HAP-1 (cell line): ENCODE data around the gene EPB41.
A peak's percentile ranks its signal among the peaks of the same experiment; 100 is the strongest.
"Not testable (repeated sequence)": the region's sequence is repeated elsewhere in the genome, so short reads cannot be mapped to it uniquely, and the experiment has no call there.

Experiments
- DNase-seq, 2 experiments: peaks; one replicate each; pipeline ENCODE4 v3.0.0-alpha.2; 2016 to 2020; ENCODE audit warnings: low spot score in 2 of 2
- H3K27me3 ChIP-seq: fragments of 250-450 bp; sonication (Bioruptor Pico); 2 replicates; pipeline ENCODE4 v1.5.1; 2020; ENCODE audit warnings: low read depth, mild to moderate bottlenecking, moderate library complexity
- H3K36me3 ChIP-seq: fragments of 250-450 bp; sonication (Bioruptor Pico); replicated peaks from 2 replicates; pipeline ENCODE4 v1.5.1; 2020; ENCODE audit warnings: mild to moderate bottlenecking
- H3K4me1 ChIP-seq: fragments of 250-450 bp; sonication (Bioruptor Pico); 2 replicates; pipeline ENCODE4 v1.5.1; 2020; ENCODE audit warnings: mild to moderate bottlenecking
- H3K4me3 ChIP-seq: fragments of 250-450 bp; sonication (Bioruptor Pico); 2 replicates; pipeline ENCODE4 v1.5.1; 2020; ENCODE audit warnings: mild to moderate bottlenecking, moderate library complexity
- H3K9me3 ChIP-seq: fragments of 250-450 bp; sonication (Bioruptor Pico); 2 replicates; pipeline ENCODE4 v1.5.1; 2020; ENCODE audit warnings: mild to moderate bottlenecking, moderate library complexity
- in situ Hi-C: fragments of 300-500 bp; cut with MboI; formaldehyde crosslinking; loops from 3 replicates; pipeline ENCODE4 v1.14.3; 2020; ENCODE audit warnings: low sequenced_read_pairs, inconsistent platforms, mixed read lengths

EPB41 gene

GRCh38 chr1:29123887-29124365, 209.6 kb downstream of the EPB41 start, which contains the start of gene TMEM200B:
Gene TMEM200B (minus strand): TSS chr1:29123903. CDS start chr1:29121828, 2,075 bp downstream.
- peak within 1 kb of the TSS; percentile 52 for H3K4me3 ChIP-seq
- no peaks in the 10 kb centered on the region for H3K36me3 ChIP-seq
- in situ Hi-C loops: no loop called here

GRCh38 chr1:29124366-29125236, 210.2 kb downstream of the EPB41 start:
- in situ Hi-C loops: no loop called here
- peaks cover 2% of the 10 kb centered on the region; the same call in 1 of the 2 replicates for H3K4me1 ChIP-seq
- peak overlapping the region; percentile 52 for H3K4me3 ChIP-seq
- DNase-seq: peak; percentile 58 to 86
- no peaks in the 10 kb centered on the region for H3K27me3 ChIP-seq
- no peaks in the 10 kb centered on the region for H3K9me3 ChIP-seq
- no peaks in the 10 kb centered on the region for H3K36me3 ChIP-seq

More at GRCh38 chr1:29123887-29124365, 209.6 kb downstream of the EPB41 start, which contains the start of gene TMEM200B:
- Histone ChIP-seq H3K27me3 (no peaks in the 10 kb centered on the region), H3K4me1 (peaks cover 2% of the 10 kb centered on the region; the same call in 1 of the 2 replicates), H3K9me3 (no peaks in the 10 kb centered on the region)
- DNase-seq: peak; percentile 23 to 64

DNA sequence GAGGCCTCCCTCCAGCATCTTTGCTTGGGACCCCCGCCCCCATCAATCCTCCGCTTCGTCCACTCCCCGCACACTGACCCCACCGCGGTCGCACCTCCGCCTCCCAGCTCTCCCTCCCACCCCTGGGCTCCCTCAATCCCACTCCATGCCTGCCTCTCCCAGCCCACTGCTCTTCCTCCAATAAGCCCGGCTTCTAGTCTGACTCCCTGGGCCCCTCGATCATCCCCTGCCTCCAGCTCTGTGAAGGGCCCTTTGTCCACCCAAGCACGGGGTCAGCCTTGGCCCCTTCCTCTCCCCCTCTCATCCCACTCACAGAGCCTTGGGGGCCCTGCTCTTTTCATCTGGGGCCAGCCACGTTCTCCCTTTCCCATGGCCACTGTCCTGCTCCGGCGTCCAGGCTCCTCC, 210.9 kb downstream of the EPB41 start:
- H3K36me3 ChIP-seq: no peaks in the 10 kb centered on the region
- in situ Hi-C loops: no loop called here
- H3K4me3 ChIP-seq: peak overlapping the region; percentile 52
- no peaks in the 10 kb centered on the region for H3K27me3 ChIP-seq
- H3K4me1 ChIP-seq: peaks cover 2% of the 10 kb centered on the region; the same call in 1 of the 2 replicates
- no peak for DNase-seq
- no peaks in the 10 kb centered on the region for H3K9me3 ChIP-seq

DNA sequence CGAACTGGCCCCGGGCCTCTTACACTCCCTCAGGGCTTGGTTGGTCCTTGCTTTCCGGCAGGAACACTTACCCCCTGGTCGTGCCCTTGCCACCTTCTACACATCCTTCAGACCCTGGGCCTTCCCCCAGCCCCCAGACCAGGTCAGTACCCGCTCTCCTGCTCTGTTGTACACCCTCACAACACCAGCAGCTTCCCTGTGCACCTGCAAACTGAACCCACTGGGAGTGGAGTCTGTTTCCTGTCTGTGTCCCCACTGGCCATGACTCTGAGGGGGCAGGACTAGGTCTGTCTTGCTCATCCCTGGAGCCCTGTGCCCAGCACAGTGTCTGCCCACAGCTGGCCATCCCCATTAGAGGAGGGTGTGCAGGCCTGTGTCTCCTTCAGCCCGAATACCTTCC, 211.4 kb downstream of the EPB41 start:
- DNase-seq: no peak
- no peaks in the 10 kb centered on the region for H3K27me3 ChIP-seq
- no peaks in the 10 kb centered on the region for H3K36me3 ChIP-seq
- no peak overlapping the region for H3K4me3 ChIP-seq
- peaks cover 2% of the 10 kb centered on the region; the same call in 1 of the 2 replicates for H3K4me1 ChIP-seq
- H3K9me3 ChIP-seq: no peaks in the 10 kb centered on the region
- in situ Hi-C loops: no loop called here

- Histone ChIP-seq H3K4me1 (peaks cover 2% of the 10 kb centered on the region; the same call in 1 of the 2 replicates), H3K36me3 (no peaks in the 10 kb centered on the region), H3K4me3 (no peak overlapping the region), H3K9me3 (no peaks in the 10 kb centered on the region), H3K27me3 (no peaks in the 10 kb centered on the region)
- in situ Hi-C loops: no loop called here
- DNase-seq: no peak
These were observed 211.8 kb downstream of the EPB41 start for GRCh38 chr1:29126198-29126597.

GRCh38 chr1:29128739-29129138, 214.4 kb downstream of the EPB41 start:
- no peaks in the 10 kb centered on the region for H3K27me3 ChIP-seq
- H3K4me1 ChIP-seq: peaks cover 2% of the 10 kb centered on the region; the same call in 1 of the 2 replicates
- H3K4me3 ChIP-seq: no peak overlapping the region
- H3K36me3 ChIP-seq: no peaks in the 10 kb centered on the region
- in situ Hi-C loops: no loop called here
- DNase-seq: no peak
- H3K9me3 ChIP-seq: no peaks in the 10 kb centered on the region

DNA sequence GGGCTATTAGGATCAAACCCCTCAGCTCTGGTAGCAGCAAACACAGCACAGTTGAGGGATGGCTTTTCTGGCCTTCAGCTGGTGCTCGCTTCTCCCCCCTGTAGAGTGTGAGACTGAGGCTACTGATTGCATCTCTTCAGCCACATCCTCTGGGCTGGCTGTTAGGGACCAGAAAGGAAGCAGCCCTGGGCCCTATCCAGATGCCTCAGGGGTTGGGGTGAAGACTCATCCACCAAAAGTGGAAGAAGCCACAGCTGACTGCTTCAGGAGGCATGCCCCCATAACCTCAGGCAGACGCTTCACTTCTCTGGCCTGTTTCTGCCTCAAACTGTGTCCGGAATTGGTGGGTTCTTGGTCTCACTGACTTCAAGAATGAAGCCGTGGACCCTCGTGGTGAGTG, 215.5 kb downstream of the EPB41 start:
- no peak for DNase-seq
- H3K4me1 ChIP-seq: peaks cover 1% of the 10 kb centered on the region; the same call in 1 of the 2 replicates
- in situ Hi-C loops: no loop called here
- H3K4me3 ChIP-seq: no peak overlapping the region
- H3K9me3 ChIP-seq: no peaks in the 10 kb centered on the region
- H3K27me3 ChIP-seq: no peaks in the 10 kb centered on the region
- H3K36me3 ChIP-seq: no peaks in the 10 kb centered on the region

GRCh38 chr1:29131056-29131455, 216.7 kb downstream of the EPB41 start:
- DNase-seq, in situ Hi-C loops, H3K9me3 ChIP-seq, H3K4me1 ChIP-seq, H3K27me3 ChIP-seq, H3K4me3 ChIP-seq, H3K36me3 ChIP-seq: not testable (repeated sequence)

- DNase-seq: no peak
- Histone ChIP-seq H3K4me3 (no peak overlapping the region), H3K27me3 (no peaks in the 10 kb centered on the region), H3K4me1 (peaks cover 3% of the 10 kb centered on the region), H3K9me3 (no peaks in the 10 kb centered on the region), H3K36me3 (no peaks in the 10 kb centered on the region)
- in situ Hi-C loops: no loop called here
These were observed 219.7 kb downstream of the EPB41 start for GRCh38 chr1:29133861-29134694.

GRCh38 chr1:29134695-29135028, 220.3 kb downstream of the EPB41 start:
- DNase-seq: no peak
- Histone ChIP-seq H3K27me3 (no peaks in the 10 kb centered on the region), H3K4me3 (no peak overlapping the region), H3K4me1 (peaks cover 3% of the 10 kb centered on the region), H3K36me3 (no peaks in the 10 kb centered on the region), H3K9me3 (no peaks in the 10 kb centered on the region)
- in situ Hi-C loops: no loop called here

- in situ Hi-C loops: no loop called here
- H3K4me3 ChIP-seq: no peak overlapping the region
- no peaks in the 10 kb centered on the region for H3K27me3 ChIP-seq
- peak; percentile 40 to 62 for DNase-seq
- H3K4me1 ChIP-seq: peaks cover 3% of the 10 kb centered on the region
- H3K9me3 ChIP-seq: no peaks in the 10 kb centered on the region
- no peaks in the 10 kb centered on the region for H3K36me3 ChIP-seq
These were observed 222.1 kb downstream of the EPB41 start for GRCh38 chr1:29136391-29136915.

DNA sequence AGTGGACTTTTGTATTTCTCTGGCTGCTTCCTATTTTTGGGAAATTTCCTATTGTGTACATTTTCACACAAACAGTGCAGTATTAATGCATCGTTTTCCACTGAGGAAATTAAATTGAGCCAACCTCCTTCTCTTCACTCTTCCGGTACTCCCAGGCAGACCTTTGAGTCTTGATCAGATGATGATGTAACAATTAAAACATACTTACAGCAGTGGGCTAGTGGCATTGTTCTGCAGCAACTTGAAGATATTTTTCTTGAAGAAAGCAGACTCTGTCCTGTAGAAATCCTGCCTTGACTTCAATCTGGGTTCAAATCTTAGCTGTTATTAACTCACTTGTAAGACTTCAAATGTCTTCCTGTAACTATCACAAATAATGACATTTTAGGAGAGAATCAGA, 228.3 kb downstream of the EPB41 start:
- H3K4me3 ChIP-seq: no peak overlapping the region
- in situ Hi-C loops: no loop called here
- H3K27me3 ChIP-seq: no peaks in the 10 kb centered on the region
- no peak for DNase-seq
- H3K4me1 ChIP-seq: no peaks in the 10 kb centered on the region
- no peaks in the 10 kb centered on the region for H3K9me3 ChIP-seq
- H3K36me3 ChIP-seq: peaks cover 32% of the 10 kb centered on the region

DNA sequence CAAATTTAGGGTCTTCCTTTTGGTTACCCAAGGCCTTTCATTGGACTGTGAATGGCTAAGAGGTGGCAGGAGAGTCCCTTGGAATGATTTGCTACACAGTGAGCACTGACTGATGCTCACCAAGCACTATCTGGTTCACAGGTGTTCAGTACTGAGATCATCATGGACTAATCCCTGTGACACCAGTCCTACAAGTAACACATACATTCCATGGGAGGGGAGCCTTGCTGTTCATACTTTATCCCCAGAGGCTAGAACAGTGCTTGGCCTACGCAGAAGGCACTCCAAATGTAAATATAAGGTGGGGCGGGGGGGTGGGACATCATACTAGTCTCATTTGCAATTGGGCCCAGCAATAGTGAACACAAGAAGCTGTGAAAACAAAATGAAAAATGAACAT, 229.8 kb downstream of the EPB41 start:
- H3K27me3 ChIP-seq: no peaks in the 10 kb centered on the region
- no peaks in the 10 kb centered on the region for H3K4me1 ChIP-seq
- in situ Hi-C loops: no loop called here
- H3K36me3 ChIP-seq: peaks cover 47% of the 10 kb centered on the region
- DNase-seq: no peak
- no peak overlapping the region for H3K4me3 ChIP-seq
- no peaks in the 10 kb centered on the region for H3K9me3 ChIP-seq
